ENCODE measurements around the gene CDK3. TPM values are rescaled to one million over a fixed set of nuclear protein-coding genes. Genes with fewer than 3 reads are reported as not detected.

CDK3 gene
- total RNA-seq, 1 experiment from 2014 or later = 11.9 TPM

- ATAC-seq (no peak), DNase-seq (ENCODE audit: low read depth, low spot score) (no peak)
- Histone ChIP-seq H3K27me3 (ENCODE audit: control insufficient read depth, insufficient read depth, low read length) (no peaks in the 10 kb centered on the region), H3K4me1 (ENCODE audit: control insufficient read depth, insufficient read depth, low read length) (peaks cover under 1% of the 10 kb centered on the region; the same call in 1 of the 2 replicates), H3K9me3 (ENCODE audit: control insufficient read depth, insufficient read depth, low read depth, low read length) (no peaks in the 10 kb centered on the region), H3K27ac (ENCODE audit: low read length) (no peak overlapping the region), H3K4me3 (ENCODE audit: low read depth in 2 of 2, low read length in 2 of 2) (no peak overlapping the region), H3K36me3 (ENCODE audit: control insufficient read depth, insufficient read depth, low read length) (peaks cover 3% of the 10 kb centered on the region)
- ChIA-PET CTCF (no interaction called here), POLR2A (no interaction called here)
- BruUV-seq (replicated peaks) = no TSS peak
- in situ Hi-C loops (cut with HindIII; ENCODE audit: low pct_unique_long_range_greater_than_20kb, low sequenced_read_pairs) = no loop called here
- TF ChIP-seq SIN3A (IDR thresholded peaks at IDR 0.05; ENCODE audit: borderline replicate concordance, insufficient read depth, low read depth, low read length) (no peak), TCF7L2 (IDR thresholded peaks at IDR 0.05; ENCODE audit: low read depth, low read length) (no peak), CTCF (IDR thresholded peaks at IDR 0.05) (no peak), REST (IDR thresholded peaks at IDR 0.05; ENCODE audit: insufficient read depth in 1 of 2, low read depth in 2 of 2, low read length in 1 of 2) (no peak), POLR2AphosphoS5 (IDR thresholded peaks at IDR 0.05; ENCODE audit: low read depth, low read length) (no peak)
- intact Hi-C loops (cut with micrococcal nuclease; ENCODE audit: unreplicated experiment) = no loop called here
Observed at GRCh38 chr17:76022285-76022684, 21.6 kb downstream of the CDK3 start.

GRCh38 chr17:76022973-76023899, 22.6 kb downstream of the CDK3 start:
- DNase-seq (ENCODE audit: low read depth, low spot score) = no peak
- TF ChIP-seq CTCF (IDR thresholded peaks at IDR 0.05) (no peak), SIN3A (IDR thresholded peaks at IDR 0.05; ENCODE audit: borderline replicate concordance, insufficient read depth, low read depth, low read length) (no peak), TCF7L2 (IDR thresholded peaks at IDR 0.05; ENCODE audit: low read depth, low read length) (no peak), REST (IDR thresholded peaks at IDR 0.05; ENCODE audit: insufficient read depth in 1 of 2, low read depth in 2 of 2, low read length in 1 of 2) (no peak), POLR2AphosphoS5 (IDR thresholded peaks at IDR 0.05; ENCODE audit: low read depth, low read length) (no peak)
- no peaks in the 10 kb centered on the region for H3K27me3 ChIP-seq (ENCODE audit: control insufficient read depth, insufficient read depth, low read length)
- no peak for ATAC-seq
- ChIA-PET POLR2A (no interaction called here), CTCF (no interaction called here)
- H3K4me1 ChIP-seq (ENCODE audit: control insufficient read depth, insufficient read depth, low read length) = peaks cover 10% of the 10 kb centered on the region; the same call in 1 of the 2 replicates
- H3K36me3 ChIP-seq (ENCODE audit: control insufficient read depth, insufficient read depth, low read length) = peaks cover 3% of the 10 kb centered on the region
- in situ Hi-C loops (cut with HindIII; ENCODE audit: low pct_unique_long_range_greater_than_20kb, low sequenced_read_pairs) (no loop called here), intact Hi-C loops (cut with micrococcal nuclease; ENCODE audit: unreplicated experiment) (no loop called here)
- no peak overlapping the region for H3K4me3 ChIP-seq (ENCODE audit: low read depth in 2 of 2, low read length in 2 of 2)
- no peaks in the 10 kb centered on the region for H3K9me3 ChIP-seq (ENCODE audit: control insufficient read depth, insufficient read depth, low read depth, low read length)
- no TSS peak for BruUV-seq (replicated peaks)
- no peak overlapping the region for H3K27ac ChIP-seq (ENCODE audit: low read length)
